Measurements from ENCODE around the gene MYO1B.

- TF ChIP-seq POLR2A (IDR thresholded peaks at IDR 0.05) = no peak
- TF ChIP-seq CTCF (IDR thresholded peaks at IDR 0.05) = no peak
- no peak for TF ChIP-seq EP300 (IDR thresholded peaks at IDR 0.05)
- no peak for TF ChIP-seq POLR2AphosphoS5 (IDR thresholded peaks at IDR 0.05)
Observed at GRCh38 chr2:191349990-191350389, 104.8 kb downstream of the MYO1B start.

All from sigmoid colon (tissue), 4 donors.